Hepatocyte (in vitro differentiated cells): ENCODE measurements around the gene HNRNPUL1. TPM values are rescaled to one million over a fixed set of nuclear protein-coding genes. Genes with fewer than 3 reads are reported as not detected.
A peak's percentile ranks its signal among the peaks of the same experiment; 100 is the strongest.

ENCODE experiments used
- DNase-seq: peaks from one replicate; pipeline ENCODE4 v3.0.0-alpha.2; 2016; ENCODE audit warnings: low spot score
- H2AFZ ChIP-seq: fragments of 200-600 bp; sonication (generic); 2 replicates; pipeline ENCODE4 v1.6.0; 2016; ENCODE audit warnings: antibody characterized with exemption, mild to moderate bottlenecking
- H3K27ac ChIP-seq: fragments of 200-600 bp; sonication (generic); 2 replicates; pipeline ENCODE4 v1.5.1; 2016; ENCODE audit warnings: mild to moderate bottlenecking
- H3K27me3 ChIP-seq: fragments of 200-600 bp; sonication (generic); 2 replicates; pipeline ENCODE4 v1.6.1; 2016
- H3K36me3 ChIP-seq: fragments of 200-600 bp; sonication (generic); replicated peaks from 2 replicates; pipeline ENCODE4 v1.5.1; 2016; ENCODE audit warnings: low read depth; ENCODE audit not compliant: insufficient read depth
- H3K4me1 ChIP-seq: fragments of 200-600 bp; sonication (generic); 2 replicates; pipeline ENCODE4 v1.5.1; 2016; ENCODE audit warnings: mild to moderate bottlenecking, moderate library complexity; ENCODE audit not compliant: insufficient read depth
- H3K4me2 ChIP-seq: fragments of 200-600 bp; sonication (generic); 2 replicates; pipeline ENCODE4 v1.6.0; 2016
- H3K4me3 ChIP-seq: fragments of 200-600 bp; sonication (generic); 2 replicates; pipeline ENCODE4 v1.5.1; 2016; ENCODE audit warnings: mild to moderate bottlenecking
- H3K79me2 ChIP-seq: fragments of 200-600 bp; sonication (generic); 2 replicates; pipeline ENCODE4 v1.6.0; 2017; ENCODE audit warnings: mild to moderate bottlenecking
- H3K9me2 ChIP-seq: fragments of 200-600 bp; sonication (generic); replicated peaks from 2 replicates; pipeline ENCODE4 v1.6.0; 2017; ENCODE audit warnings: mild to moderate bottlenecking; ENCODE audit not compliant: insufficient read depth
- H3K9me3 ChIP-seq: fragments of 200-600 bp; sonication (generic); 2 replicates; pipeline ENCODE4 v1.5.1; 2016; ENCODE audit warnings: low read depth, mild to moderate bottlenecking
- H4K20me1 ChIP-seq: fragments of 200-600 bp; sonication (generic); 2 replicates; pipeline ENCODE4 v1.6.0; 2016; ENCODE audit warnings: mild to moderate bottlenecking; ENCODE audit not compliant: insufficient read depth, poor library complexity, severe bottlenecking
- CTCF ChIP-seq: fragments of 200-600 bp; sonication (generic); IDR thresholded peaks from 2 replicates; pipeline ENCODE4 v1.5.1; 2016; ENCODE audit warnings: antibody characterized with exemption, mild to moderate bottlenecking; ENCODE audit not compliant: poor library complexity
- EZH2 ChIP-seq: fragments of 200-600 bp; sonication (generic); IDR thresholded peaks from 2 replicates; pipeline ENCODE4 v1.6.1; 2016; ENCODE audit warnings: antibody characterized with exemption, mild to moderate bottlenecking, borderline replicate concordance
- EZH2phosphoT487 ChIP-seq: fragments of 200-600 bp; sonication (generic); IDR thresholded peaks from one replicate; pipeline ENCODE4 v1.6.1; 2018; ENCODE audit warnings: antibody characterized with exemption, mild to moderate bottlenecking, low read depth, moderate library complexity; ENCODE audit not compliant: unreplicated experiment, severe bottlenecking
- WGBS: methylation state at CpG from one replicate; pipeline ENCODE4 v1.1.6; 2016; ENCODE audit warnings: low lambda C conversion rate; ENCODE audit errors: missing lambda C conversion rate; 5-methylcytosine and 5-hydroxymethylcytosine counted together
- polyA plus RNA-seq: library from polyadenylated mRNA; unstranded; fragments of >200 nt; fragmentation: Nextera tagmentation; extraction: Ambion mirVana; gene quantifications from 2 replicates; pipeline ENCODE4 v1.2.1, GENCODE V29; 2016
- total RNA-seq: library from RNA; depleted of rRNA; stranded (reverse); fragments of >200 nt; gene quantifications from 2 replicates; pipeline ENCODE4 v1.2.3, GENCODE V29; 2014

The HNRNPUL1 gene
- total and polyA plus RNA-seq, 2 experiments from 2014 or later = 98.5 to 115 TPM

- no peak for TF ChIP-seq EZH2phosphoT487
- TF ChIP-seq EZH2 = no peak
- no peak for TF ChIP-seq CTCF
- no peaks in the 10 kb centered on the region for H3K36me3 ChIP-seq
- WGBS = 53% methylated on average over 27 of the region's 29 CpGs
- H3K9me2 ChIP-seq = no peaks in the 10 kb centered on the region
- peak; percentile 89 for DNase-seq
- peaks cover 25% of the 10 kb centered on the region for H3K4me1 ChIP-seq
- peak overlapping the region; percentile 97 for H3K27ac ChIP-seq
- peak overlapping the region; percentile 79 for H3K4me2 ChIP-seq
- peak overlapping the region; percentile 40 for H2AFZ ChIP-seq
- no peaks in the 10 kb centered on the region for H3K9me3 ChIP-seq
- no peaks in the 10 kb centered on the region for H4K20me1 ChIP-seq
- no peaks in the 10 kb centered on the region for H3K27me3 ChIP-seq
- H3K4me3 ChIP-seq = peak overlapping the region; percentile 39
- H3K79me2 ChIP-seq = peaks cover 5% of the 10 kb centered on the region
These were observed 38.7 kb upstream of the HNRNPUL1 start for GRCh38 chr19:41225238-41226052.

DNA sequence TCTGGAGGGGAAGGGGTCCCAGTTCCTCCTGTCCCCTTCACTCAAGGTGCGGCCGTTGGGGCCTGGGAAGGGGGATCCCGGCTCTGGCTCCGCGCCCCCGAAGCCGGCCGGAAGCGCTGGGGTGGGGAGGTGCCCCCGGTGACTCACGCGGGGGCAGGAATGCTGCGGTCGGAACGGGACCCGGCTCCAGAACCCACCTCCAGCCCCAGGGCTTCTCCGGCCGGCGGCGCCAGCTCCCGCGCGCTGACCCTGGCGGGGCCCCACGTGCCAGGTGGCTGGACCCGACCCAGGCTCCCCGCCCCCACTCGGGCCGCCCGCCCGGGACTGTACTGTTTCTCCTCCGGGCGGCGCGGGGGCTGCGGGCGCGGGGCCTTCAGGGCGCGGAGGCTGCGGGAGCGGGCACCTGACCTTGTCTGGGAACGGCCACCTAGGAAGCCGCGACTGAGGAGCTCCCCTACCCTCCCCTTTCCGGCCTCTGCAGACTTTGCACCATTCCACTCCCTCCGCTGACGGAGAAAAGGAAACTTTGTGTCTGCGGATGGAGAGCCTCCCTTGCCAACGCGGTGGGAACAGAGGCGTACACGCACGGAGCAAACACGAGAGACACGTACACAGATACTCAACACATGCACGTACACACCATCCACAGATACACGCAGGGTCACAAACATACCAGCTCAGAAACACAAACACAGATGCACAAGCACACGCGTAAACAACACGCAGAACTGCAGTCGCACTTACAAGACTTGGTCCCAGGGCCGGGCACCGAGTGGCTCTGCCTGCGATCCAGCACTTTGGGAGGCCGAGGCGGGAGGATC is 37.9 kb upstream of the HNRNPUL1 start:
- no peaks in the 10 kb centered on the region for H3K9me2 ChIP-seq
- peaks cover 21% of the 10 kb centered on the region for H3K4me1 ChIP-seq
- peak overlapping the region; percentile 39 for H3K4me3 ChIP-seq
- peak; percentile 88 for DNase-seq
- peak overlapping the region; percentile 97 for H3K27ac ChIP-seq
- no peak for TF ChIP-seq EZH2
- TF ChIP-seq EZH2phosphoT487 = no peak
- TF ChIP-seq CTCF = peak; percentile 8
- H2AFZ ChIP-seq = peak overlapping the region; percentile 40
- no peaks in the 10 kb centered on the region for H4K20me1 ChIP-seq
- peaks cover 3% of the 10 kb centered on the region for H3K79me2 ChIP-seq
- WGBS = 8% methylated on average over 45 of the region's 67 CpGs
- peak overlapping the region; percentile 79 for H3K4me2 ChIP-seq
- no peaks in the 10 kb centered on the region for H3K9me3 ChIP-seq
- no peaks in the 10 kb centered on the region for H3K36me3 ChIP-seq
- no peaks in the 10 kb centered on the region for H3K27me3 ChIP-seq

DNA sequence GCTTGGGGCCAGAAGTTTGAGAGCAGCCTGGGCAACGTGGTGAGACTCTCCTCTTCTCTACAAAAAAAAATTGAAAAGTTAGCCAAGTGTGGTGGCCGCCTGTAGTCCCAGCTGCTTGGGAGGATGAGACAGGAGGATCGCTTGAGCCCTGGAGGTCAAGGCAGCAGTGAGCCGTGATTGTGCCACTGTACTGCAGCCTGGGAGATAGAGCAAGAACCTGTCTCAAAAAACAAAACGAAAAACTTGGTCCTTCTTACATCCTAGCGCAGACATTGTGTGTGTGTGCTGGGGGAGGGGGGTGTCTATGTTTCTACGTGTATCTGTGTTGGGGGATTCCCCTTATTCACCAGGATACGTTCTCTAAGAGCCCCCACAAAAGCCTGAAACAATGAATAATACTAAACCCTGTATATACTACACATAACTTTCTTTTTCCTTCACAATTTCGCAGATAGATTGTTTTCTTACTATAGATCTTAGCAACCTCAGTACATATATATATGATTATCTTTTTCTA is 37.2 kb upstream of the HNRNPUL1 start:
- Histone ChIP-seq H4K20me1 (no peaks in the 10 kb centered on the region), H3K9me2 (no peaks in the 10 kb centered on the region), H3K27ac (peak overlapping the region; percentile 97), H3K4me2 (peak overlapping the region; percentile 79), H3K4me3 (peak overlapping the region; percentile 39), H2AFZ (peak overlapping the region; percentile 40), H3K27me3 (no peaks in the 10 kb centered on the region), H3K79me2 (peaks cover 3% of the 10 kb centered on the region), H3K9me3 (no peaks in the 10 kb centered on the region), H3K36me3 (no peaks in the 10 kb centered on the region), H3K4me1 (peaks cover 21% of the 10 kb centered on the region)
- no peak for DNase-seq
- 68% methylated on average over 9 of the region's 9 CpGs for WGBS
- no peak for TF ChIP-seq CTCF
- TF ChIP-seq EZH2phosphoT487 = no peak
- no peak for TF ChIP-seq EZH2
